HepG2 (cell line): Measurements from ENCODE around the gene MYOM1. TPM values are rescaled to one million over a fixed set of nuclear protein-coding genes. Genes with fewer than 3 reads are reported as not detected.
A peak's percentile ranks its signal among the peaks of the same experiment; 100 is the strongest.

ENCODE experiments used
- AKNA ChIP-seq: sonication (generic); formaldehyde crosslinking; IDR thresholded peaks from 2 replicates; pipeline ENCODE4 v1.4.0; 2020; ENCODE audit warnings: missing genetic modification reagents, borderline replicate concordance
- CAMTA2 ChIP-seq: sonication (generic); formaldehyde crosslinking; IDR thresholded peaks from 2 replicates; pipeline ENCODE4 v1.4.0; 2020; ENCODE audit warnings: mild to moderate bottlenecking, missing genetic modification reagents, borderline replicate concordance
- DMAP1 ChIP-seq: IDR thresholded peaks from 2 replicates; pipeline ENCODE4 v1.6.1; 2016
- HIVEP1 ChIP-seq: sonication (generic); formaldehyde crosslinking; IDR thresholded peaks from 2 replicates; pipeline ENCODE4 v1.4.0; 2020; ENCODE audit warnings: mild to moderate bottlenecking, missing genetic modification reagents
- KDM5A ChIP-seq: fragments of 200-600 bp; sonication (generic); IDR thresholded peaks from 2 replicates; pipeline ENCODE4 v1.7.0; 2018; ENCODE audit warnings: antibody characterized with exemption, mild to moderate bottlenecking, low read length, borderline replicate concordance
- MXD3 ChIP-seq: IDR thresholded peaks from 2 replicates; pipeline ENCODE4 v1.6.1; 2016; ENCODE audit warnings: mild to moderate bottlenecking, missing biosample characterization, missing genetic modification reagents
- NCOA5 ChIP-seq: sonication (generic); formaldehyde crosslinking; IDR thresholded peaks from 2 replicates; pipeline ENCODE4 v1.4.0; 2020; ENCODE audit warnings: missing genetic modification reagents
- NFE2L2 ChIP-seq: fragments of 150-350 bp; IDR thresholded peaks from 2 replicates; pipeline ENCODE4 v1.6.1; 2014; ENCODE audit warnings: low read length
- PAWR ChIP-seq: sonication (generic); formaldehyde crosslinking; IDR thresholded peaks from 2 replicates; pipeline ENCODE4 v1.4.0; 2020; ENCODE audit warnings: missing genetic modification reagents, mild to moderate bottlenecking, borderline replicate concordance
- TBX2 ChIP-seq: sonication (generic); formaldehyde crosslinking; IDR thresholded peaks from 2 replicates; pipeline ENCODE4 v1.5.0; 2020; ENCODE audit warnings: missing genetic modification reagents, mild to moderate bottlenecking, borderline replicate concordance
- TEAD3 ChIP-seq: optimal IDR thresholded peaks from 2 replicates; pipeline ENCODE3; 2016; ENCODE audit warnings: borderline replicate concordance
- ZNF160 ChIP-seq: sonication (generic); formaldehyde crosslinking; IDR thresholded peaks from 2 replicates; pipeline ENCODE4 v1.8.0; 2022; ENCODE audit warnings: mild to moderate bottlenecking, inconsistent platforms, missing genetic modification reagents
- ZNF30 ChIP-seq: sonication (generic); formaldehyde crosslinking; IDR thresholded peaks from 2 replicates; pipeline ENCODE4 v1.5.0; 2020; ENCODE audit warnings: mild to moderate bottlenecking, missing genetic modification reagents
- ZNF367 ChIP-seq: sonication (generic); formaldehyde crosslinking; IDR thresholded peaks from 2 replicates; pipeline ENCODE4 v1.4.0; 2020; ENCODE audit warnings: missing genetic modification reagents, borderline replicate concordance
- ZNF383 ChIP-seq: sonication (generic); formaldehyde crosslinking; IDR thresholded peaks from 2 replicates; pipeline ENCODE4 v1.4.0; 2020; ENCODE audit warnings: missing genetic modification reagents, mild to moderate bottlenecking, borderline replicate concordance
- ZNF546 ChIP-seq: sonication (generic); formaldehyde crosslinking; conservative IDR thresholded peaks from 2 replicates; pipeline ENCODE4 v1.8.1; 2023; ENCODE audit warnings: mild to moderate bottlenecking, missing genetic modification reagents
- ZNF549 ChIP-seq: sonication (generic); formaldehyde crosslinking; IDR thresholded peaks from 2 replicates; pipeline ENCODE4 v1.5.0; 2020; ENCODE audit warnings: missing genetic modification reagents
- ZNF747 ChIP-seq: sonication (generic); formaldehyde crosslinking; IDR thresholded peaks from 2 replicates; pipeline ENCODE4 v1.8.1; 2023; ENCODE audit warnings: missing genetic modification reagents, mild to moderate bottlenecking, borderline replicate concordance
- polyA plus RNA-seq, 8 experiments: library from polyadenylated mRNA; depleted of rRNA in 3 of 8; stranded (reverse) in 7 of 8; unstranded in 1 of 8; fragments of >200 nt; fragmentation: Illumina TruSeq in 4 of 8; extraction: Trizol in 4 of 8; gene quantifications; 2 replicates each; pipeline versions ENCODE4 v1.2.1 to v1.2.3, GENCODE V29; 2011 to 2016; ENCODE audit warnings: low read depth in 4 of 8, missing spikeins in 1 of 8, mixed read lengths in 1 of 8; ENCODE audit not compliant: insufficient read depth in 1 of 8
- total RNA-seq, 5 experiments: library from RNA; depleted of rRNA; stranded (reverse); fragments of >200 nt; fragmentation: Illumina TruSeq; extraction: Trizol; gene quantifications; 2 replicates each; pipeline ENCODE4 v1.2.3, GENCODE V29; 2016; ENCODE audit warnings: low read depth in 1 of 5
- TF ChIP-seq, protein P1 (sequence below), 2 experiments: sonication (generic) in 1 of 2; formaldehyde crosslinking in 1 of 2; IDR thresholded peaks; 2 replicates each; pipeline versions ENCODE4 v1.4.0 to v1.6.1; 2016 to 2020; ENCODE audit warnings: borderline replicate concordance in 1 of 2, low read depth in 1 of 2, mild to moderate bottlenecking in 1 of 2, missing genetic modification reagents in 1 of 2
- TF ChIP-seq, protein P2 (sequence below): sonication (generic); formaldehyde crosslinking; IDR thresholded peaks from 2 replicates; pipeline ENCODE4 v1.4.0; 2020; ENCODE audit warnings: mild to moderate bottlenecking, missing genetic modification reagents
- TF ChIP-seq, protein P3 (sequence below): IDR thresholded peaks from 2 replicates; pipeline ENCODE4 v1.6.1; 2016; ENCODE audit warnings: missing genetic modification reagents, missing compliant biosample characterization

Gene MYOM1
- total and polyA plus RNA-seq, 2 of the 13 experiments (the other 11 are each of a cell fraction or from before 2014, with no cell fraction given) = 0.46 to 0.98 TPM

GRCh38 chr18:3052411-3052758 is 167.4 kb downstream of the MYOM1 start (continued):
- TF ChIP-seq ZNF546 (CRISPR knock-in tag) = no peak
- TF ChIP-seq AKNA (CRISPR knock-in tag) = no peak
- TF ChIP-seq ZNF160 (CRISPR knock-in tag) = no peak
- TF ChIP-seq MXD3 (CRISPR knock-in tag) = no peak
- TF ChIP-seq KDM5A = no peak
- TF ChIP-seq NFE2L2 = no peak
- no peak for TF ChIP-seq PAWR (CRISPR knock-in tag)
- TF ChIP-seq ZNF383 = no peak
- no peak for TF ChIP-seq ZNF549 (CRISPR knock-in tag)
- 0 out of 2 replicates have a peak, but pooled peaks have one; percentile 18 for TF ChIP-seq DMAP1
- peak; percentile 48; the same call in 1 of the 2 replicates for TF ChIP-seq TBX2 (CRISPR knock-in tag)
- no peak for TF ChIP-seq ZNF367 (CRISPR knock-in tag)
- TF ChIP-seq ZNF747 (CRISPR knock-in tag) = no peak
- TF ChIP-seq TEAD3 = peak; percentile 1
- TF ChIP-seq, protein P1, sequence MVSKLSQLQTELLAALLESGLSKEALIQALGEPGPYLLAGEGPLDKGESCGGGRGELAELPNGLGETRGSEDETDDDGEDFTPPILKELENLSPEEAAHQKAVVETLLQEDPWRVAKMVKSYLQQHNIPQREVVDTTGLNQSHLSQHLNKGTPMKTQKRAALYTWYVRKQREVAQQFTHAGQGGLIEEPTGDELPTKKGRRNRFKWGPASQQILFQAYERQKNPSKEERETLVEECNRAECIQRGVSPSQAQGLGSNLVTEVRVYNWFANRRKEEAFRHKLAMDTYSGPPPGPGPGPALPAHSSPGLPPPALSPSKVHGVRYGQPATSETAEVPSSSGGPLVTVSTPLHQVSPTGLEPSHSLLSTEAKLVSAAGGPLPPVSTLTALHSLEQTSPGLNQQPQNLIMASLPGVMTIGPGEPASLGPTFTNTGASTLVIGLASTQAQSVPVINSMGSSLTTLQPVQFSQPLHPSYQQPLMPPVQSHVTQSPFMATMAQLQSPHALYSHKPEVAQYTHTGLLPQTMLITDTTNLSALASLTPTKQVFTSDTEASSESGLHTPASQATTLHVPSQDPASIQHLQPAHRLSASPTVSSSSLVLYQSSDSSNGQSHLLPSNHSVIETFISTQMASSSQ (IDR thresholded peaks at IDR 0.05; ENCODE audit: low read depth) = no peak
- TF ChIP-seq, protein P1 (CRISPR knock-in tag; IDR thresholded peaks at IDR 0.05; ENCODE audit: borderline replicate concordance) = no peak
- no peak for TF ChIP-seq NCOA5 (CRISPR knock-in tag)
- TF ChIP-seq, protein P2, sequence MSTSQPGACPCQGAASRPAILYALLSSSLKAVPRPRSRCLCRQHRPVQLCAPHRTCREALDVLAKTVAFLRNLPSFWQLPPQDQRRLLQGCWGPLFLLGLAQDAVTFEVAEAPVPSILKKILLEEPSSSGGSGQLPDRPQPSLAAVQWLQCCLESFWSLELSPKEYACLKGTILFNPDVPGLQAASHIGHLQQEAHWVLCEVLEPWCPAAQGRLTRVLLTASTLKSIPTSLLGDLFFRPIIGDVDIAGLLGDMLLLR (CRISPR knock-in tag) = no peak
- no peak for TF ChIP-seq CAMTA2
- TF ChIP-seq ZNF30 = no peak
- no peak for TF ChIP-seq HIVEP1 (CRISPR knock-in tag)
- TF ChIP-seq, protein P3, sequence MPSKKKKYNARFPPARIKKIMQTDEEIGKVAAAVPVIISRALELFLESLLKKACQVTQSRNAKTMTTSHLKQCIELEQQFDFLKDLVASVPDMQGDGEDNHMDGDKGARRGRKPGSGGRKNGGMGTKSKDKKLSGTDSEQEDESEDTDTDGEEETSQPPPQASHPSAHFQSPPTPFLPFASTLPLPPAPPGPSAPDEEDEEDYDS (CRISPR knock-in tag) = peak; percentile 7; the same call in 1 of the 2 replicates
